ENCODE data around the gene FKBP1A. TPM values are rescaled to one million over a fixed set of nuclear protein-coding genes. Genes with fewer than 3 reads are reported as not detected.

The FKBP1A gene
- total and polyA plus RNA-seq, 2 of the 4 experiments (the other 2 are of a cell fraction) = 120 to 528 TPM

GRCh38 chr20:1391640-1392442, 1.0 kb downstream of the FKBP1A start:
- DNase-seq (peak; percentile 43), ATAC-seq (ENCODE audit: low read depth) (peak; percentile 12)
- peaks cover 26% of the 10 kb centered on the region for H3K4me1 ChIP-seq (ENCODE audit: control insufficient read depth, insufficient read depth, low read length)
- no peaks in the 10 kb centered on the region for H3K27me3 ChIP-seq (ENCODE audit: control insufficient read depth, insufficient read depth, low read length)
- H3K4me3 ChIP-seq (ENCODE audit: insufficient read depth, low read depth, low read length) = peak overlapping the region; percentile 65
- H2AK5ac ChIP-seq (ENCODE audit: low read depth, low read length) = peak overlapping the region; percentile 81
- H3K9me3 ChIP-seq (ENCODE audit: control insufficient read depth, insufficient read depth, low read length) = no peaks in the 10 kb centered on the region
- peak overlapping the region; percentile 87 for H3K14ac ChIP-seq (replicated peaks; ENCODE audit: low read depth, low read length)
- peak overlapping the region; percentile 93 for H2AK9ac ChIP-seq (replicated peaks; ENCODE audit: low read depth, low read length, poor library complexity)
- 0 out of 3 replicates have a peak overlapping the region, but pooled peaks have one; percentile 25 for H2BK15ac ChIP-seq (ENCODE audit: low read depth, low read length)
- H4K8ac ChIP-seq (ENCODE audit: low read depth in 2 of 2, low read length in 2 of 2) = peak overlapping the region; percentile 3 to 86; a peak in 3 of 4 replicates
- H3K18ac ChIP-seq (ENCODE audit: low read depth, low read length) = peak overlapping the region; percentile 14; the same call in 1 of the 2 replicates
- H3K9ac ChIP-seq (ENCODE audit: low read depth, low read length) = peak overlapping the region; percentile 97
- ChIA-PET POLR2A (ENCODE audit: unreplicated experiment) (no interaction called here), CTCF (interaction anchor here (1.4 to 1.7 kb wide), 2 partner anchors 11 to 45 kb away, joined by 5 to 6 read pairs; no protein-coding TSS in a partner anchor)
- peak overlapping the region; percentile 57; the same call in 1 of the 2 replicates for H4K91ac ChIP-seq (ENCODE audit: insufficient read depth, low read depth, low read length)
- no peak overlapping the region for H2BK20ac ChIP-seq (ENCODE audit: low read depth, low read length)
- peaks cover 40% of the 10 kb centered on the region for H3K9me1 ChIP-seq (ENCODE audit: insufficient read depth, low read length)
- WGBS, 2 experiments (ENCODE audit: extremely low coverage in 2 of 2, insufficient read length in 1 of 2) = 6% methylated on average over 3 of the region's 16 CpGs; no CpG with 5 or more reads in 1 of the 2 experiments
- H4K20me1 ChIP-seq (ENCODE audit: insufficient read depth, low read length) = peaks cover 54% of the 10 kb centered on the region
- peaks cover 5% of the 10 kb centered on the region for H3K36me3 ChIP-seq (ENCODE audit: control insufficient read depth, insufficient read depth, low read length)
- peak overlapping the region; percentile 54 for H2AFZ ChIP-seq (replicated peaks; ENCODE audit: low read length, poor library complexity)
- H3K4me2 ChIP-seq (ENCODE audit: low read depth, low read length) = peak overlapping the region; percentile 98
- H3K79me1 ChIP-seq (ENCODE audit: low read depth in 1 of 2, low read length in 2 of 2) = peaks cover 9 to 66% of the 10 kb centered on the region in 2 experiments; a peak in 3 of 4 replicates
- in situ Hi-C loops (cut with MboI; ENCODE audit: low sequenced_read_pairs) = no loop called here
- H4K5ac ChIP-seq (ENCODE audit: low read depth, low read length) = peak overlapping the region; percentile 2
- 0 out of 2 replicates have a peak overlapping the region, but pooled peaks have one; percentile 32 for H2BK120ac ChIP-seq (ENCODE audit: low read depth, low read length)
- H2BK5ac ChIP-seq (ENCODE audit: low read depth, low read length, poor library complexity, severe bottlenecking) = peak overlapping the region; percentile 74
- peak overlapping the region; percentile 83 for H3K4ac ChIP-seq (ENCODE audit: low read depth, low read length)
- dilution Hi-C loops (cut with HindIII; ENCODE audit: low sequenced_read_pairs, unreplicated experiment) = no loop called here
- H3K27ac ChIP-seq (ENCODE audit: insufficient read depth, low read length) = peak overlapping the region; percentile 61
- intact Hi-C loops (cut with micrococcal nuclease) = loop anchor here (2.0 to 10.0 kb wide), 2 partner anchors 69 to 177 kb away; no protein-coding TSS in a partner anchor
- peak overlapping the region; percentile 58 for H3K56ac ChIP-seq (ENCODE audit: extremely low read depth, insufficient read depth, low read length)
- peak overlapping the region; percentile 92 for H3K23ac ChIP-seq (ENCODE audit: low read depth, low read length)
- TSS peak; percentile 29 for BruUV-seq (replicated peaks)
- TF ChIP-seq CEBPB (IDR thresholded peaks at IDR 0.05; ENCODE audit: low read depth, low read length) (no peak), BHLHE40 (IDR thresholded peaks at IDR 0.05; ENCODE audit: low read depth, low read length) (no peak), FOS (IDR thresholded peaks at IDR 0.05; ENCODE audit: low read depth, low read length) (no peak), CHD1 (IDR thresholded peaks at IDR 0.05; ENCODE audit: low read depth, low read length) (no peak), USF2 (IDR thresholded peaks at IDR 0.05; ENCODE audit: low read depth, low read length) (no peak), RCOR1 (IDR thresholded peaks at IDR 0.05; ENCODE audit: insufficient replicate concordance, low read length) (no peak), SMC3 (IDR thresholded peaks at IDR 0.05; ENCODE audit: low read depth, low read length) (no peak), MAFK (IDR thresholded peaks at IDR 0.05; ENCODE audit: low read depth, low read length) (no peak), RFX5 (IDR thresholded peaks at IDR 0.05; ENCODE audit: low read depth, low read length) (no peak), NFE2L2 (IDR thresholded peaks at IDR 0.05; ENCODE audit: low read depth, low read length) (no peak), MXI1 (IDR thresholded peaks at IDR 0.05; ENCODE audit: borderline replicate concordance, low read depth, low read length) (no peak), CTCF (conservative IDR thresholded peaks at IDR 0.05; ENCODE audit: low read depth, low read length) (no peak), MAZ (IDR thresholded peaks at IDR 0.05; ENCODE audit: borderline replicate concordance, low read depth, low read length) (no peak), POLR2A (IDR thresholded peaks at IDR 0.05; ENCODE audit: low read depth, low read length) (no peak; the same call in 1 of the 2 replicates), RAD21 (IDR thresholded peaks at IDR 0.05; ENCODE audit: low read length) (no peak)
